HG02973 (cell line): Measurements from ENCODE around the gene STAT6.
A peak's percentile ranks its signal among the peaks of the same experiment; 100 is the strongest.
"Not testable (repeated sequence)": the region's sequence is repeated elsewhere in the genome, so short reads cannot be mapped to it uniquely, and the experiment has no call there.

Experiments used
- ATAC-seq: cut with Tn5 transposase; IDR thresholded peaks from one replicate; pipeline ENCODE4 v1.9.1; 2021; ENCODE audit warnings: moderate library complexity; ENCODE audit not compliant: unreplicated experiment

Gene STAT6

GRCh38 chr12:57088354-57089270, 22.6 kb downstream of the STAT6 start, which contains the start of gene NAB2:
Gene NAB2, plus strand, starts transcription at chr12:57089114. Its CDS starts 158 bp downstream, at chr12:57089272.
- ATAC-seq: peak; percentile 44

GRCh38 chr12:57087691-57088353, 23.3 kb downstream of the STAT6 start:
- ATAC-seq: peak; percentile 25

GRCh38 chr12:57087010-57087690, 24.0 kb downstream of the STAT6 start:
- no peak for ATAC-seq

- no peak for ATAC-seq
These were observed 24.6 kb downstream of the STAT6 start for GRCh38 chr12:57086493-57087009.

GRCh38 chr12:57085999-57086492, 25.1 kb downstream of the STAT6 start:
- no peak for ATAC-seq

GRCh38 chr12:57080855-57081254, 30.3 kb downstream of the STAT6 start:
- ATAC-seq: no peak

GRCh38 chr12:57079821-57080220, 31.3 kb downstream of the STAT6 start:
- ATAC-seq: no peak

GRCh38 chr12:57078519-57079404, 32.4 kb downstream of the STAT6 start, which contains the start of gene NEMP1:
Gene NEMP1, minus strand, starts transcription at chr12:57078791. Its CDS starts 46 bp downstream, at chr12:57078745.
- peak; percentile 93 for ATAC-seq

- ATAC-seq: not testable (repeated sequence)
These were observed 37.4 kb downstream of the STAT6 start for GRCh38 chr12:57073566-57074450.

- ATAC-seq: no peak
These were observed 38.5 kb downstream of the STAT6 start for GRCh38 chr12:57072661-57073060.

GRCh38 chr12:57069523-57069922, 41.6 kb downstream of the STAT6 start:
- peak; percentile 76 for ATAC-seq

- no peak for ATAC-seq
These were observed 44.9 kb downstream of the STAT6 start for GRCh38 chr12:57066245-57066644.

- ATAC-seq: peak; percentile 81
These were observed 47.0 kb downstream of the STAT6 start for GRCh38 chr12:57063991-57064685.

GRCh38 chr12:57058454-57058853, 52.7 kb downstream of the STAT6 start:
- no peak for ATAC-seq

- ATAC-seq: no peak
These were observed 54.0 kb downstream of the STAT6 start for GRCh38 chr12:57057067-57057751.

GRCh38 chr12:57055824-57056223, 55.3 kb downstream of the STAT6 start:
- no peak for ATAC-seq

- not testable (repeated sequence) for ATAC-seq
These were observed 57.3 kb downstream of the STAT6 start for GRCh38 chr12:57053901-57054300.

- ATAC-seq: not testable (repeated sequence)
These were observed 58.0 kb downstream of the STAT6 start for GRCh38 chr12:57053146-57053545.
